Fibroblast of skin of left biceps (primary cell): ENCODE measurements around the gene CHN2.
"Not testable (repeated sequence)": the region's sequence is repeated elsewhere in the genome, so short reads cannot be mapped to it uniquely, and the experiment has no call there.

ENCODE experiments used
- DNase-seq, 2 experiments: peaks; one replicate each; pipeline ENCODE4 v3.0.0-alpha.2; 2013; ENCODE audit warnings: low read depth in 2 of 2

Gene CHN2

DNA sequence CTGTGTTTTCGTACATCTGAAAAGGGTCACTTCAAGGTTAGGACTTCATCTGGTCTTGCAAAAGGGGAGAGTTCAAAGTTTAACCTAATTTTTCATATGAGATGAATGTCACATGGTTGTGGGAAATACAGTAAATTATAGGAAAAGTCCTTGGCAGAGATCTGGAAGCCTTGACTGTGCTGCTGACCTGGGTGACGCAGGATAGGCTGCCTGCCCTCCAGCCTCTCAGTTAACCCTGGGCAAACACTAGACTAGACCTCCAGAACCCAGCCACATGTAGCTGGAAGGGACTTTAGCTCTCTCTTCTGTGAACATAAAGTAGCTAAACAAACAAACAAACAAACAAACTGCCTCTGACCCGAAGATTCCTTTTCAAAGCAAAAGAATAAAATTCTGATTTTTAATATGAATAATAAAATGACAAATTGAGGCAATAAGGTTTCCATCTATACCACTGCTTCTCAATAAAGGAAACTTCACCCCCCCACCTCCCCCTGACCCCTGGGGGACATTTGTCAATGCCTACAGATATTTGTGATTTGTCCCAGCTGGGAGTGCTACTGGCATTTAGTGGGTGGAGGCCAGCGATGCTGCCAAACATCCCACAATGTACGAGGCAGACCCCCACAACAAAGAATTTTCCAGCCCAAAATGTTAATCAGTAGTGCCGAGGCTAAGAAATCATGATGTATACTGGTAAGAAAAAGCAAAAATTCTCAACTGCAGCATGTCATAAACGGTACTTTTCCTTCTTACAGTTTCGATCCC lies 293.8 kb downstream of the CHN2 start:
- DNase-seq = no peak

DNA sequence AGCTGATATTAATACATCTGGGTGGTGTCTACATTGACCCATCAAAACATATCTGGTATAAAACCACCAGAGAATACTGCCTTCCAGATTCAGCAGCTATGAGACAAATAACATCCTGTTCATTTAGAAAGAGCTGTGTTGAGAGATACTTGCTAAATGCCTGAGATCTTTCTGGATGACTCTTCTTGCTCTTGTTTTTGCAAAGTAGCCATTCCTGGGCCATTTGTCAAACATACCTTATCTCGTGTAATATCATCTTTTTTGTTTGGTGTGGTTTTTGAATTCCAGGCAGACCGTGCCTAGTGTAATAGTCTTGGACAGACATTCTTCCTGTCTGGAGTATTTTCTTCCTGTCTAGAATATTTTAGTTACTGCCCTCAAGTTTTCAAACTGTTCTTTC lies 294.4 kb downstream of the CHN2 start:
- DNase-seq = peak; percentile 82

DNA sequence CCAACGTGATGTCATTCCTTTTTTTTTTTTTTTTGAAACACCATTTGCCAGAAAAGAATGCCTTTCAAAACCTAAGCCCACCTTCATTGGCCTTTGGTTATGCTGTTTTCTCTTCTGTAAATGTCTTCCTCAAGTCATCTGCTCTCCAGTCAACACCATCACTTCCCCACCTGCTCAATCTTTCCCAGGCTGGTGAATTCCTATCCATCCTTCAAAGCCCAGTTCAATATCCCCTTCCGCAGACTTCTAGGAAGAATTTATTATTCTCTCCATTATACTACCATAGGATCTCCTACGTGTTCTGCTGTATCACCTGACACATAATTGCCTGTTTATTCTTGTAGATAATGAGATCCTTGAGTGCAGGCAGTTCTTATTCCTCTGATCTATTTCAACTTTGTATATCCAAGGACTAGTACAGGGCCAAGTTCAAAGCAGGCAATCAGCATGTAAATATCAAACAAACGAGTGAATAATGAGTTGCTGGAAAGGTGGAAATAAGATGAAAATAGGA lies 295.6 kb downstream of the CHN2 start:
- DNase-seq = no peak

DNA sequence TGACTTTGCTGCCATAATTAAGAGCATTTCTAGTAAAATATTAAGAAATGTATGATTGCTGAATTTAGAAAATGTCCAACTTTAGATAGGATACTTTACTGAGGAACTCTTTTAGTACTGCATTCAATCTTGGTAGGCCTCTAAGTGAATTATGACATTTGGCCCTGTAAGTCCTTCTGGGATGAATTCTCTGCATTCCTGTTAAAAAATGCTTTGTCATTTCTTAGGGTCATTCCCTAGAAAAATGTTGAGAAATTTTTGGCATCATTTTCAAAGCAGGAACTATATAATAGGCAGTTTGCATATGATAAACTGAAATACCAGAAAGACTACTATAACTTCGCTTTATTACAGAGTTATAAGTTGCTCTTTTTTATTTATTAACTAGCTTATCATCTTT lies 299.8 kb downstream of the CHN2 start:
- DNase-seq = peak; percentile 64 to 65

DNA sequence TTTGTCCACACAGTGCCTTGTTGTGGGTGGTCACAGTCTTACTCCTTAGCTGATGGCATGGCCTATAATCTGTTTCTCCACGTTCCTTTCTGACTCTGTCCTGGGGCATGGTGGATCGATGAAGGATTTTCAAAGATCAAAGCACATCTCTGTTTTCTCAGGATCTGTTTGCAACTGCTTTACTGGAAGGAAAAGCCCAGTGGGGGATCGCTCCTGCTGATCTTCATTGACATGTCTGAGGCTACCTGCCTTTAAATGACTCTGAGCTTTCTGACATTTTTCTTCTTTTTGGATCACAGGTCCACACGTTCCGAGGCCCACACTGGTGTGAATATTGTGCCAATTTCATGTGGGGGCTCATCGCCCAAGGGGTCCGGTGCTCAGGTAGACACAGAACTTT lies 301.1 kb downstream of the CHN2 start:
- no peak for DNase-seq

DNA sequence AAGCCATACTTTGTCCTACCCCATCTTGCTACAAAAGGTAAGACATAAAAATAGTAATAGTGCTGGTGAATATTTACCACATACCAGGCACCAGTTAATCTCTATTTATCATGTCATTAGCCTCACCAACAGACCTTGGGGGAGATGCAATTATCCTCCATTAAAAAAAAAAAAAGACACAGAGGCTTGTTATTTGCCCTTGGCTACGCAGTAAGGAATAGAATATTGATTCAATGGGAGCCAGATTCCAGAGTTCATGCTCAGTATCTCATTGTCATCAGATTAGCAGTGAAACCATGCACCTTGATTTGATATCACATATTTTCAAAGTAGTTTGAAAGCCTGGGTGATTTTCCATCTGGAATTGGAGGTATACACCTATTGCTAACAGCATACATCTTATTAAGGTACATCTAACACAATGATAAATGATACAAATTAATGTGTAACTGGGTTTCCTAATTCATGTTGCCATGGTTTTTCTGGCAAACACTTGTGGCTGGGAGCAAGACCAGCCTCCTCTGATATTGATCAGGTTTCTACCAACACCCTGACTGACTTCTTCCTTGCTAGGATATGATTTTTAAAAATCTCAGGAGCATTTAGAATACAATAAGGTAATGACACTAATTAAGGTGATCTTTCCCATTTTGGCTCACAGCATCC lies 301.9 kb downstream of the CHN2 start:
- no peak for DNase-seq

DNA sequence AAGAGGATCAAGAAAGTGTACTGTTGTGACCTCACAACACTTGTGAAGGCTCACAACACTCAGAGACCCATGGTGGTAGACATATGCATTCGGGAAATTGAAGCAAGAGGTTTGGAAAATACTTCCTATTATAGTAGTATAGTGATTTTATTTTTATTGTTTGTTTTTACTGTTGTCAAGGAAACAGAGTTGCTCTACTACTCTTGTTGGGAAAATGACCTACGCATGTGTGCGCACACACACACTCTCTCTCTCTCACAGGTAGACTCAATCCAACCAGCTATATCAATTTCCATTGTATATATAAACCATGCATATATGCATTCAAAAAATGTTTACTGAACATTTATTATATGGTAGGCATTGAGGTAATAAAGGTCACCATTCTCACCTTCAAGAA lies 305.4 kb downstream of the CHN2 start:
- no peak for DNase-seq

DNA sequence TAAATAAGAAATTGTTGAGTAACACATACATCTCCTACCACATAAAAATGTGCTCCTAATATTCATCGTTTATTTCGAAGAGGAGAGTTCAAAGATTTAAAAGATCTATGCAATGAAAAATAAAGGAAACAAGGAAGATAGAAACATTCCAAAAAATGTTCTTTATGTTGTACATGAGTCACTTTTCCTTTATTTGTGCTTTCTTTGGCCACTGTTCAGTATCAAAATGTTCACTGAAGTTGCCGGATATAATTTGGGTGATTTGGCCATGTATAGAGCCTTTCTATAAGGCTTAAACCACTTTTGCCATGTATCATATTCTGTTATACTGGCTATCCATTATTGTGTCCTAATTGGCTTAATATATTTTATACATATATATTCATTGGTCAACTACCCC lies 306.1 kb downstream of the CHN2 start:
- no peak for DNase-seq

DNA sequence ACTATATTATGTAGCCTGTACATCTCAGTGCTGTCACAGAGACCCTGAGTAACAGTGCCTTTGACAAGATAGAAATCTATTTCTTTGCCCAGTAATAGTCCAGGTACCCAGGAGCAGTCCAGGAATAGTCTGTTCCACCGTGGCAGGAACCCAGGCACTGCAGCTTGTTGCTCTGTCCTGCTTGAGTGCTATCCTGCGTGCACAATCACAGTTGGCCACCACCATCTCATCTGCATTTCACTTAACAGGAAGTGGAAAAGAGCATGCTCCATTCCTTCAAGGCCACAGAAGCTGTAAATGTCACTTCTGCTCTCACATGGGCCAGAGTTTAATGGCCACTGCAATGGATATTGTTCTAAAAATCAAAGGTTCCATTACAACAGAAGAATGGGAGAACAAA lies 307.6 kb downstream of the CHN2 start:
- no peak for DNase-seq

DNA sequence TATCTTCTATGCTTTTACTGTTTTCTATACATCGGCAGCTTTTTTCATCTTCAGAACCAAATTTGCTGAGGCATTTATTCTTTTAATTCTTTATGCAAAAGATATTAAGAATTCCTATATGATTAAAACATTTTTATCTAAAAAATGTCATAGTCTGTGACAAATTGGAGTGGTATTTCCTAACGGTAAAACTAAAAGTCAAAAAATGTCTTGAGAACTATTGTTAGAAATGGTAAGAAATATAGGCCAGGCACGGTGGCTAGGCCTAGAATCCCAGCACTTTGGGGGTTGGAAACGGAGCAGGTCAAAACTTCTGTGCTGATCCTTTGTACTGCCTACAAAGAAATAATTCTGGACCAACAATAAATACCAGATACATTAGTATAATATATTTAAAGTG lies 311.4 kb downstream of the CHN2 start:
- no peak for DNase-seq

DNA sequence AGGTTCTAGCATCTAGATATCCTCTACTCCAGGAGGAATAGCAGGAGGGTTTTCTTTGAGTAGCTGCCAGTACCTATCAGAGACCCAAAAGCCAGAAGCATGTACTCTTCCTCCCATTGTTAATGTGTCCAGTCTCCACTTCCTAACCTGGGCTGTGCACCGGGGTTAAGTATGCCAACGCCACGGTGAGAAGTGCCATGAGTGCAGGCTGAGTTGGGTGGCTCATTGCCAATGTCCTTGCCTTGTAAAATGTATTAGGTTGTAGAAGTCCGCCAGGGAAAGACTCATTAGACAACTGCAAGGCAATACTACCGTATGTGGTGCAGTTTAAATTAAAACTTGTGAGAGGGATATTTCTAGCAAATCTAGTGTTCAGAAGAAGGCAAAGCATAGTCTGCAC lies 314.0 kb downstream of the CHN2 start:
- no peak for DNase-seq

DNA sequence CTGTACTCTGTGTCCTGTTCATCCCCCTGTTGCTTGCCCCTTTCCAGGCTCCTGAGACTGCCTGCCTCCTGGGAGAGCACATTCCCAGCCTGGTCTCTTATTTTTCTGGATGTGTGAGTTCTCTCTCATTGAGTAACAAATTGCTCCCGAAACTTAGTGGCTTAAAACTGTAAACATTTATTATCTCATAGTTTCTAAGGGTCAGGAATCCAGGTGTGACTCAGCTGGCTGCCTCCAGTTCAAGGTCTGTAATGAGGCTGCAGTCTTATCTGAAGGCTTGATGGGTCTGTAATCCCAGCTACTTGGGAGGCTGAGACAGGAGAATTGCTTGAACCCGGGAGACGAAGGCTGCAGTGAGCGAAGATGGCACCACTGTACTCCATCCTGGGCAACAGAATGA lies 315.5 kb downstream of the CHN2 start:
- no peak for DNase-seq

DNA sequence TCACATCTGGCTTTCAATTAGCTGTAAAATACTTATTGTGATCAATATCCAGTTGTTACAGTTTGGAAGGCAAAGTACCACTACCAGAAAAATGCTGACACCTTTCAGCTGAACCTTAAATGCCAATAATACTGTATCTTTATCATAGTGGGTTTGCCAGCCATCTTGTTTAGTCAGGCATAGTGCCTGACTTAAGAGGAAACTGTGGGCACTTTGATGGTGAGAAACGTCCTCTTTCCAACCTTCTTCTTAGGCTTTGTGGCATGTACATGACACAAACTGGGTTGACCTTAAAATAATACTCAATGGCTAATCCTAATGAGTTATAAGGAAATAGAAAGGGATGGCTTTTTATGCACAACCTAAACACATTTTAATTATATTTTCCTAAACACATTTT lies 316.8 kb downstream of the CHN2 start:
- DNase-seq = no peak

DNA sequence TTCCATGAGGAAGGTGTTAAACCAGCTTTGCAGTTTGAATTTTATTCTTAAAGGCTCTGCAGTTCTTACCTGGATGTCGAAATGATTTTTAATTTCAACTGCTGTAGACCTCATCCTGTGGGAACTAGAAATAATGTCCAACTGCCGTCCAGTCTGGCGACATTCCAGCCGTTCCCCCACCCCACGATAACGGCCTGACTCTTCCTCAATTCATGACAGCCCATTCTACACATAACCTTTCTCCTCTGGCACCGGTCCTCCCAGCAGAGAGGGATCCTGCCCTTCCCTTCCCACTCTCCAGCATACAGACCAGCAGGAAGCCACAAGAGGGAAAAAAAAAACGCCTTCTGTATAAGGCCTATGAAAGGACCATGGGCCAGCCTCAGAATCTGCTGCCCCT lies 317.3 kb downstream of the CHN2 start:
- no peak for DNase-seq

DNA sequence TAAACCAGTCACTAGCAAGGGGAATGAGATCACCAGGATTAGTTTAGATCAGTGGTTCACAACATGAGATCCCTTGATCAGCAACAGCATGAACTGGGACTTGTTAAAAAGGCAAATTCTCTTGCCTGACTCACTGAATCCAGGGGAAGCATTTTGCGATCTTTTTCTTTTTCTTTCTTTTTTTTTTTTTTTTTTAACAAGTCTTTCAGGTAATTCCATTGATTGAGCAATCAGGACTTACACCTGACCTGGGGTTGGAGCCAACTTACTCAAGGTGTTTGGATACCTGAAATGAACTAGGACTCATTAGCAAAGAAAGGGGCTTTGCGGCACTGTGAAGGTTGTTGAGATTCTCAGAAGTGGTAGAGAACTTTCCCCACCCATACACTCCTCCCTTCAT lies 321.9 kb downstream of the CHN2 start:
- no peak for DNase-seq

DNA sequence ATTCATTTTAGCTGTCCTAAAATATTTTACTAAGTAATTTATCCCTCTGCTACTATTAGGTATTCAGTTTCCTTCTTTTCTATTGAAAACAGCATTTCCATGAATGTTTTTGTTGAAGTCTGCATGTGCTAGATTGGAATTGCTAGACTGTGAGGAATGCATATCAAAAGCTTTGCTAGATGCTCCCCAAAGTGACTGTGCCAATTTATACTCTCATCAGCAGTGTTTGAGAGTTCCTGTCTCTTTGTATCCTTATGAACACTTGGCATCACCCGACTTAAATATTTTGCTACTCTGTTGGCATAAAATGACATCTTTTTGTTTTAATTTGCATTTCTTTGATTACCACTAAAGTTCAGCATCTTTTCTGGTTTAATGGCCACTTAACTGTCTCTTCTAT lies 324.0 kb downstream of the CHN2 start:
- no peak for DNase-seq

DNA sequence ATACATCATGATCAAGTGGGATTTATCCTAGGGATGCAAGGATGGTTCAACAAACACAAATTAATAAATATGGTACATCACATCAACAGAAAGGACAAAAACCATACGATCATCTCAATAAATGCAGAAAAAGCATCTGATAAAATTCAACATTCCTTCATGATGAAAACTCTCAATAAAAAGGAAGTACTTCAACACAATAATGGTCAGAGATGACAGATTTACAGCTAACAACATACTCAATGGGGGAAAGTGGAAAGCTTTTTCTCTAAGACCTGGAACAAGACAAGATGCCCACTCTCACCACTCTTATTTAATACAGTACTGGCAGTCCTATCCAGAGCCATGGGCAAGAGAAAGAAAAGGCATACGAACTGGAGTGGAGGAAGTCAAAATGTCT lies 329.2 kb downstream of the CHN2 start:
- DNase-seq = no peak

DNA sequence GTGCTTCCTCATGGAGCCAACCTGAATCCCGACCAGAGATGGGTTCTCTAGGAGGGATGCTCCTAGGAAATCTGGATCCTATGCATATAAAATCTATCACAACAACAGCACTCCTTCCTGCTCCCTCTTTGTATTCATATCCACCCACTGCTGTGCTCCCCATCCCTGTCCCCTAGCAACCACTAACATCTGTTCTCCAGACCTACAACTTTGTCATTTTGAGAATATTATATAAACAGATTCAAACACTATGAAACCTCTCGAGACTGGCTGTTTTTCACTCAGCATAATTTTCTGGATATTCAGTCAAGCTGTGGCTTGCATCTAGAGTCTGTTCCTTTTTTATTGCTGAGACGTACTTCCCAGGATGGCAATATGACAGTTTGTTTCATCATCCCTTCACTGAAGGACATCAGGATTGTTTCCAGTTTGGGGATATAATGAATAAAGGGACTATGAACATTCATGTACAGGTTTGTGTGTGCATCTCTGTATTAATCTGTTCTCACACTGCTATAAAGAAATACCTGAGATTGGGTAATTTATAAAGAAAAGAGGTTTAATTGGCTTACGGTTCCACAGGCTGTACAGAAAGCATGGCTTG lies 333.0 kb downstream of the CHN2 start:
- DNase-seq = no peak

DNA sequence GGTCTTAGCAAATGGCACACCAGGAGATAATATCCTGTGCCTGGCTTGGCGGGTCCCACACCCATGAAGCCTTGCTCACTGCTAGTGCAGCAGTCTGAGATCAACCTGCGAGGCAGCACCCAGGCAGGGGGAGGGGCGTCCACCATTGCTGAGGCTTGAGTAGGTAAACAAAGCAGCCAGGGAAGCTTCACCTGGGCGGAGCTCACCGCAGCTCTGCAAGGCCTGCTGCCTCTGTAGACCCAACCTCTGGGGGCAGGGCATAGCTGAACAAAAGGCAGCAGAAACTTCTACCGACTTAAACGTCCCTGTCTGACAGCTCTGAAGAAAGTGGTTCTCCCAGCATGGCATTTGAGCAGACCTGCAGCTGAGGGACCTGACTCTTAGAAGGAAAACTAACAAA lies 334.0 kb downstream of the CHN2 start:
- DNase-seq = not testable (repeated sequence)
